Measurements from ENCODE around the gene SAFB. TPM values are rescaled to one million over a fixed set of nuclear protein-coding genes. Genes with fewer than 3 reads are reported as not detected.
A peak's percentile ranks its signal among the peaks of the same experiment; 100 is the strongest.

Gene SAFB
- total RNA-seq, 2 experiments from 2014 or later: 195 to 200 TPM

DNA sequence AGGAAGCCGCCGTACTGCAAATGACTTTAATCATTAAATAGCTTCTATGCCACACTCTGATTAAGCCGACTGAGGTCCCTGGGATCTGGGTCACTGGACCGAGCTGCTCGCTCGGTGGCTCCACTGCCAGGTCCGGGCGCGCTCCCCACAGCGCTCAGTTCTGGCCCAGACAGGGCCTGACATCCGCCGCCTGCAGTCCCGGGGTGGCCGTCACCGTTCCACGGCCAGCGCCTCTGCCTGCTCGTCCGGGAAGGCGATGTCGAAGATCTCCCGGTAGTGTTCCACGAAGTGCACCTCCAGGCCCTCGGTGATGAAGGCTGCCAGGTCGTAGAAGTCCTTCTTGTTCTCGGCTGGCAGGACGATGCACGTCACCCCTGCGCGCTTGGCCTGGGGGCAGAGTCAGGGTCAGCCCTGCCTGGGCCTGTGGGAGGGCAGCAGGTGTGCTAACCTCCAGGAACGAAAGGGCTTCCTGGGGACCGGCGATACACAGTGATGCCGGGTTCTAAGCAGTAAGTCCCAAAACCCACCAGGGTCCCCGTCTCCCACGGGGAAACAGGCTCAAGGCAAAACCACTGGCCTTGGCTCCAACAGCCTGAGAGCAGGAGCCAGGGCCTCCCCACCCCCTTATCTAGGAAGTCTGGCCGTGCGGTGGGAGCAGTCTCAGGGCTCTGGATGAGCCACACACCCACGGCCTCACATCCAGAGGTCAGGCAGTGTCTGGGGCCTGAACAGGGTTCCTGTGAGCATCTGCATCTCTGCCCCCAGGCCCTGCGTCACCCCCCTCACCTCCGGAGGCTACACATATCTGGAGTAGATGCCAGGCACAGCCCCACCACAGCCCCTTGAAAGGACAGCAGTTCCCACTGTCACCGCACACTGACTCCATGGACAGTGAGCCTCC lies 69.2 kb downstream of the SAFB start:
- CTCF ChIA-PET: interaction anchor here (2.6 kb wide), 1 partner anchor 29 kb away, joined by 20 read pairs; the partner anchor contains the start of genes CATSPERD and LONP1
- Histone ChIP-seq H3K27ac (ENCODE audit: low read depth in 1 of 2, low read length in 2 of 2) (peak overlapping the region; percentile 31 to 95), H3K4me1 (ENCODE audit: insufficient read depth, low read length) (peaks cover 42% of the 10 kb centered on the region), H3K27me3 (ENCODE audit: control insufficient read depth in 1 of 2, insufficient read depth in 2 of 2, low read length in 2 of 2) (no peaks in the 10 kb centered on the region), H3K36me3 (ENCODE audit: insufficient read depth, low read length) (peaks cover 56% of the 10 kb centered on the region), H3K9me3 (ENCODE audit: control insufficient read depth in 1 of 2, insufficient read depth in 1 of 2, low read length in 2 of 2) (peaks cover 0 to 6% of the 10 kb centered on the region in 2 experiments), H3K4me3 (ENCODE audit: low read length) (peak overlapping the region; percentile 100)
- peaks cover 37% of the 10 kb centered on the region for H3K4me1 Mint-ChIP-seq (ENCODE audit: low read depth)
- H3K36me3 Mint-ChIP-seq (ENCODE audit: low read depth): peaks cover 58% of the 10 kb centered on the region
- H3K27me3 Mint-ChIP-seq: no peaks in the 10 kb centered on the region
- intact Hi-C loops (cut with DNase I, micrococcal nuclease): loop anchor here in 1 of 2 experiments (2.0 kb wide), 1 partner anchor 101 kb away; no protein-coding TSS in a partner anchor
- TF ChIP-seq, protein P1, sequence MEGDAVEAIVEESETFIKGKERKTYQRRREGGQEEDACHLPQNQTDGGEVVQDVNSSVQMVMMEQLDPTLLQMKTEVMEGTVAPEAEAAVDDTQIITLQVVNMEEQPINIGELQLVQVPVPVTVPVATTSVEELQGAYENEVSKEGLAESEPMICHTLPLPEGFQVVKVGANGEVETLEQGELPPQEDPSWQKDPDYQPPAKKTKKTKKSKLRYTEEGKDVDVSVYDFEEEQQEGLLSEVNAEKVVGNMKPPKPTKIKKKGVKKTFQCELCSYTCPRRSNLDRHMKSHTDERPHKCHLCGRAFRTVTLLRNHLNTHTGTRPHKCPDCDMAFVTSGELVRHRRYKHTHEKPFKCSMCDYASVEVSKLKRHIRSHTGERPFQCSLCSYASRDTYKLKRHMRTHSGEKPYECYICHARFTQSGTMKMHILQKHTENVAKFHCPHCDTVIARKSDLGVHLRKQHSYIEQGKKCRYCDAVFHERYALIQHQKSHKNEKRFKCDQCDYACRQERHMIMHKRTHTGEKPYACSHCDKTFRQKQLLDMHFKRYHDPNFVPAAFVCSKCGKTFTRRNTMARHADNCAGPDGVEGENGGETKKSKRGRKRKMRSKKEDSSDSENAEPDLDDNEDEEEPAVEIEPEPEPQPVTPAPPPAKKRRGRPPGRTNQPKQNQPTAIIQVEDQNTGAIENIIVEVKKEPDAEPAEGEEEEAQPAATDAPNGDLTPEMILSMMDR (IDR thresholded peaks at IDR 0.05): no peak
- DNase-seq (peak in 2 of 14 experiments; percentile 27 to 49), ATAC-seq (ENCODE audit: poor library complexity) (no peak)
- peak overlapping the region; percentile 96 for H3K27ac Mint-ChIP-seq
- H3K9me3 Mint-ChIP-seq: no peaks in the 10 kb centered on the region
- peak overlapping the region; percentile 96 for H3K4me3 Mint-ChIP-seq
- POLR2A ChIA-PET: interaction anchor here (0.7 to 3.1 kb wide), 5 partner anchors 26 to 331 kb away, joined by 4 to 51 read pairs (median 6); partner anchors contain the start of genes CATSPERD, LONP1, SAFB and SAFB2

- TF ChIP-seq, protein P1 (IDR thresholded peaks at IDR 0.05): no peak
- DNase-seq: no peak
- no peak overlapping the region for H3K27ac ChIP-seq (ENCODE audit: low read depth in 1 of 2, low read length in 2 of 2)
- ChIA-PET POLR2A (no interaction called here), CTCF (no interaction called here)
- Mint-ChIP-seq H3K9me3 (no peaks in the 10 kb centered on the region), H3K27ac (peak overlapping the region; percentile 96), H3K36me3 (ENCODE audit: low read depth) (peaks cover 59% of the 10 kb centered on the region), H3K4me3 (peak overlapping the region; percentile 73), H3K4me1 (ENCODE audit: low read depth) (peaks cover 37% of the 10 kb centered on the region), H3K27me3 (no peaks in the 10 kb centered on the region)
- H3K27me3 ChIP-seq (ENCODE audit: control insufficient read depth in 1 of 2, insufficient read depth in 2 of 2, low read length in 2 of 2): no peaks in the 10 kb centered on the region
- no peak for ATAC-seq (ENCODE audit: poor library complexity)
- intact Hi-C loops (cut with DNase I, micrococcal nuclease): no loop called here
- peaks cover 58% of the 10 kb centered on the region for H3K36me3 ChIP-seq (ENCODE audit: insufficient read depth, low read length)
- peaks cover 36% of the 10 kb centered on the region for H3K4me1 ChIP-seq (ENCODE audit: insufficient read depth, low read length)
- H3K4me3 ChIP-seq (ENCODE audit: low read length): no peak overlapping the region
- H3K9me3 ChIP-seq (ENCODE audit: control insufficient read depth in 1 of 2, insufficient read depth in 1 of 2, low read length in 2 of 2): peaks cover 0 to 5% of the 10 kb centered on the region in 2 experiments
Measured at GRCh38 chr19:5692723-5693194, 69.9 kb downstream of the SAFB start.

- Mint-ChIP-seq H3K4me3 (peak overlapping the region; percentile 7), H3K27ac (no peak overlapping the region), H3K36me3 (ENCODE audit: low read depth) (peaks cover 60% of the 10 kb centered on the region), H3K27me3 (no peaks in the 10 kb centered on the region), H3K4me1 (ENCODE audit: low read depth) (peaks cover 32% of the 10 kb centered on the region), H3K9me3 (no peaks in the 10 kb centered on the region)
- H3K4me1 ChIP-seq (ENCODE audit: insufficient read depth, low read length): peaks cover 31% of the 10 kb centered on the region
- intact Hi-C loops (cut with DNase I, micrococcal nuclease): no loop called here
- POLR2A ChIA-PET: interaction anchor here (1.0 kb wide), 1 partner anchor 27 kb away, joined by 3 read pairs; the partner anchor contains the start of genes CATSPERD and LONP1
- no peaks in the 10 kb centered on the region for H3K27me3 ChIP-seq (ENCODE audit: control insufficient read depth in 1 of 2, insufficient read depth in 2 of 2, low read length in 2 of 2)
- H3K27ac ChIP-seq (ENCODE audit: low read depth in 1 of 2, low read length in 2 of 2): no peak overlapping the region
- DNase-seq: peak in 1 of 14 experiments; percentile 47
- CTCF ChIA-PET: no interaction called here
- TF ChIP-seq, protein P1 (IDR thresholded peaks at IDR 0.05): no peak
- no peaks in the 10 kb centered on the region for H3K9me3 ChIP-seq (ENCODE audit: control insufficient read depth in 1 of 2, insufficient read depth in 1 of 2, low read length in 2 of 2)
- H3K36me3 ChIP-seq (ENCODE audit: insufficient read depth, low read length): peaks cover 64% of the 10 kb centered on the region
- no peak overlapping the region for H3K4me3 ChIP-seq (ENCODE audit: low read length)
- no peak for ATAC-seq (ENCODE audit: poor library complexity)
Measured at GRCh38 chr19:5693195-5694166, 70.6 kb downstream of the SAFB start.
